A549 (cell line): ENCODE measurements around the gene LAMTOR3. TPM values are rescaled to one million over a fixed set of nuclear protein-coding genes. Genes with fewer than 3 reads are reported as not detected.

Experiments
- ATAC-seq, 2 experiments: fragments of 200-7000 bp in 1 of 2; fragments of >200 bp in 1 of 2; cut with Nextera tagmentation in 1 of 2; cut with Tn5 transposase in 1 of 2; 3 replicates each; pipeline versions ENCODE4 v1.8.0 to v1.9.1; 2018 to 2020; ENCODE audit warnings: mild to moderate bottlenecking in 1 of 2, moderate library complexity in 1 of 2
- CTCF ChIA-PET: fragments of 300-600 bp; sonication (Branson Sonifier 250); formaldehyde crosslinking; extraction: SDS; loops from one replicate; lab custom pipeline; 2021; ENCODE audit warnings: antibody characterized with exemption, inconsistent platforms; lab: Yijun Ruan, JAX
- POLR2A ChIA-PET: fragments of 350-600 bp; formaldehyde crosslinking; extraction: SDS; loops from one replicate; lab custom pipeline; 2021; ENCODE audit warnings: antibody characterized with exemption, inconsistent platforms; lab: Yijun Ruan, JAX
- DNase-seq, 2 experiments: peaks; one replicate each; pipeline versions ENCODE4 v3.0.0 to v3.0.0-alpha.2; 2011 to 2016; ENCODE audit warnings: low read depth in 1 of 2, low spot score in 1 of 2
- FAIRE-seq: peaks from 2 replicates; lab custom pipeline; 2011; peaks lifted over from hg19 to GRCh38; lab: Jason Lieb, UNC
- H3K27ac ChIP-seq, 2 experiments: fragments of >200 bp; sonication (Bioruptor Twin); formaldehyde crosslinking; 3 replicates each; pipeline ENCODE4 v1.5.1; 2016 to 2017
- H3K4me1 ChIP-seq: fragments of >200 bp; sonication (Bioruptor Twin); formaldehyde crosslinking; 3 replicates; pipeline ENCODE4 v1.6.1; 2016
- H3K4me2 ChIP-seq: fragments of >200 bp; sonication (Bioruptor Twin); formaldehyde crosslinking; 3 replicates; pipeline ENCODE4 v1.6.1; 2016
- H3K4me3 ChIP-seq: fragments of >200 bp; sonication (Bioruptor Twin); formaldehyde crosslinking; 3 replicates; pipeline ENCODE4 v1.5.1; 2016
- H3K9me3 ChIP-seq: fragments of >200 bp; sonication (Bioruptor Twin); formaldehyde crosslinking; 3 replicates; pipeline ENCODE4 v1.6.1; 2016
- CBX8 ChIP-seq: fragments of 200-600 bp; sonication (generic); IDR thresholded peaks from 2 replicates; pipeline ENCODE4 v1.6.1; 2016
- CEBPB ChIP-seq, 2 experiments: fragments of >200 bp in 1 of 2; sonication (Bioruptor Twin) in 1 of 2; formaldehyde crosslinking in 1 of 2; IDR thresholded peaks; 2 replicates each; pipeline ENCODE4 v1.6.1; 2012 to 2016
- CHD2 ChIP-seq: fragments of 150-350 bp; IDR thresholded peaks from 2 replicates; pipeline ENCODE4 v1.6.1; 2014; ENCODE audit warnings: low read length; ENCODE audit not compliant: partially characterized antibody
- FOSL2 ChIP-seq, 2 experiments: fragments of 450-650 bp in 1 of 2; fragments of >200 bp in 1 of 2; sonication (Bioruptor Twin) in 1 of 2; formaldehyde crosslinking; IDR thresholded peaks; 2 replicates each; pipeline versions ENCODE4 v1.5.0 to v1.6.1; 2016 to 2020; ENCODE audit warnings: mild to moderate bottlenecking in 1 of 2, moderate library complexity in 1 of 2
- FOXS1 ChIP-seq: fragments of 250-450 bp; sonication (Bioruptor Pico); IDR thresholded peaks from 2 replicates; pipeline ENCODE4 v1.5.0; 2020; ENCODE audit warnings: mild to moderate bottlenecking, moderate library complexity
- JUN ChIP-seq, 2 experiments: fragments of >200 bp; sonication (Bioruptor Twin); formaldehyde crosslinking; IDR thresholded peaks; 2 replicates in 1 of 2; 3 replicates in 1 of 2; pipeline ENCODE4 v1.6.1; 2016 to 2017
- JUNB ChIP-seq: fragments of >200 bp; sonication (Bioruptor Twin); formaldehyde crosslinking; IDR thresholded peaks from 2 replicates; pipeline ENCODE4 v1.6.1; 2016
- KDM5A ChIP-seq: fragments of 200-600 bp; sonication (generic); IDR thresholded peaks from 2 replicates; pipeline ENCODE4 v1.6.1; 2016; ENCODE audit warnings: antibody characterized with exemption, mild to moderate bottlenecking
- MAZ ChIP-seq: fragments of 150-350 bp; IDR thresholded peaks from 2 replicates; pipeline ENCODE4 v1.6.1; 2014; ENCODE audit warnings: antibody characterized with exemption, low read depth, low read length, borderline replicate concordance
- PHF8 ChIP-seq: fragments of 200-600 bp; sonication (generic); IDR thresholded peaks from 2 replicates; pipeline ENCODE4 v1.6.1; 2016; ENCODE audit warnings: low read depth, mild to moderate bottlenecking, antibody characterized with exemption, moderate library complexity, borderline replicate concordance
- POLR2AphosphoS2 ChIP-seq: conservative IDR thresholded peaks from 2 replicates; pipeline ENCODE4 v1.6.1; 2012; ENCODE audit warnings: low read length, improper control_type of control experiment, inconsistent platforms
- RAD21 ChIP-seq, 2 experiments: fragments of >200 bp in 1 of 2; sonication (Bioruptor Twin) in 1 of 2; formaldehyde crosslinking in 1 of 2; IDR thresholded peaks in 1 of 2; conservative IDR thresholded peaks in 1 of 2; 2 replicates in 1 of 2; 3 replicates in 1 of 2; pipeline ENCODE4 v1.6.1; 2012 to 2018; ENCODE audit warnings: inconsistent platforms in 1 of 2
- RFX5 ChIP-seq: fragments of 450-650 bp; IDR thresholded peaks from 2 replicates; pipeline ENCODE4 v1.7.1; 2014; ENCODE audit warnings: antibody characterized with exemption, mild to moderate bottlenecking, moderate library complexity
- SMC3 ChIP-seq: fragments of >200 bp; sonication (Bioruptor Twin); formaldehyde crosslinking; IDR thresholded peaks from 3 replicates; pipeline ENCODE4 v1.6.1; 2018; ENCODE audit warnings: inconsistent platforms
- TFCP2L1 ChIP-seq: fragments of 250-450 bp; sonication (Bioruptor Pico); IDR thresholded peaks from 2 replicates; pipeline ENCODE4 v1.5.0; 2021; ENCODE audit warnings: mild to moderate bottlenecking
- ZNF302 ChIP-seq: fragments of 250-450 bp; sonication (Bioruptor Pico); IDR thresholded peaks from 2 replicates; pipeline ENCODE4 v1.9.0; 2021; ENCODE audit warnings: inconsistent platforms, mild to moderate bottlenecking, moderate library complexity
- ZSCAN20 ChIP-seq: fragments of 250-450 bp; sonication (Bioruptor Pico); IDR thresholded peaks from 2 replicates; pipeline ENCODE4 v1.8.0; 2022; ENCODE audit warnings: mild to moderate bottlenecking, moderate library complexity
- WGBS: methylation state at CpG from one replicate; pipeline ENCODE4 v1.1.6; 2017; ENCODE audit errors: missing lambda C conversion rate; 5-methylcytosine and 5-hydroxymethylcytosine counted together
- polyA plus RNA-seq, 4 experiments: library from polyadenylated mRNA; depleted of rRNA in 3 of 4; stranded (reverse); fragments of >200 nt; fragmentation: RNase III in 1 of 4; extraction: RNeasy Plus Mini Kit Qiagen cat#74134 plus additional on column Dnase treatment in 1 of 4; gene quantifications; 2 replicates in 3 of 4; 3 replicates in 1 of 4; pipeline ENCODE4 v1.2.3, GENCODE V29; 2011 to 2017
- TF ChIP-seq, protein P1 (sequence below): fragments of >200 bp; sonication (Bioruptor Twin); formaldehyde crosslinking; IDR thresholded peaks from 3 replicates; pipeline ENCODE4 v1.6.1; 2016
- TF ChIP-seq, protein P2 (sequence below): IDR thresholded peaks from 2 replicates; pipeline ENCODE4 v1.6.1; 2012; ENCODE audit warnings: low read depth, borderline replicate concordance
- TF ChIP-seq, protein P3 (sequence below): IDR thresholded peaks from 2 replicates; pipeline ENCODE4 v1.6.1; 2012
- TF ChIP-seq, protein P4 (sequence below): fragments of >200 bp; sonication (Bioruptor Twin); formaldehyde crosslinking; IDR thresholded peaks from 3 replicates; pipeline ENCODE4 v1.5.1; 2016

LAMTOR3 gene
- polyA plus RNA-seq, 2 of the 4 experiments (the other 2 are of a cell fraction): 21.3 to 40.8 TPM

DNA sequence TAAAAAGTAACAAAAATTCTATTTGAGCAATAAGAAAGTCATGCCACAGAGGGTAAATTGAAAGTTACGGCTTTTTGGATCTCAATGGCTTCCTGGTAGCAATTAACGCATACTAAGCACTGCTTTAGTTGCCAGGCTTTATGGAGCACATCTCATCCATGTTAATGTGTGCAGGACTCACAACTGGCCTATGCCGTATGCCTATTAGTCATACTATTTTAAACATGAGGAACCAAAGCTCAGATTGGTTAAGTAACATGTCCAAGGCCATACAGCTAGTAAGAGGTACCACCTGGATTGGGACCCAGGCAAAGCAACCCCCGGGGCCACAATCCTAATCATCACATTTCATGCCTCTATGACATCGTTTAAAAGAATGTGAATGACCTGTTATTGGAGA lies 60.5 kb downstream of the LAMTOR3 start (continued):
- TF ChIP-seq, protein P1, sequence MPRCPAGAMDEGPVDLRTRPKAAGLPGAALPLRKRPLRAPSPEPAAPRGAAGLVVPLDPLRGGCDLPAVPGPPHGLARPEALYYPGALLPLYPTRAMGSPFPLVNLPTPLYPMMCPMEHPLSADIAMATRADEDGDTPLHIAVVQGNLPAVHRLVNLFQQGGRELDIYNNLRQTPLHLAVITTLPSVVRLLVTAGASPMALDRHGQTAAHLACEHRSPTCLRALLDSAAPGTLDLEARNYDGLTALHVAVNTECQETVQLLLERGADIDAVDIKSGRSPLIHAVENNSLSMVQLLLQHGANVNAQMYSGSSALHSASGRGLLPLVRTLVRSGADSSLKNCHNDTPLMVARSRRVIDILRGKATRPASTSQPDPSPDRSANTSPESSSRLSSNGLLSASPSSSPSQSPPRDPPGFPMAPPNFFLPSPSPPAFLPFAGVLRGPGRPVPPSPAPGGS: no peak
- TF ChIP-seq, protein P2, sequence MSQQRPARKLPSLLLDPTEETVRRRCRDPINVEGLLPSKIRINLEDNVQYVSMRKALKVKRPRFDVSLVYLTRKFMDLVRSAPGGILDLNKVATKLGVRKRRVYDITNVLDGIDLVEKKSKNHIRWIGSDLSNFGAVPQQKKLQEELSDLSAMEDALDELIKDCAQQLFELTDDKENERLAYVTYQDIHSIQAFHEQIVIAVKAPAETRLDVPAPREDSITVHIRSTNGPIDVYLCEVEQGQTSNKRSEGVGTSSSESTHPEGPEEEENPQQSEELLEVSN: no peak
- no peak for TF ChIP-seq CEBPB (IDR thresholded peaks at IDR 0.05)
- TF ChIP-seq CHD2: no peak

DNA sequence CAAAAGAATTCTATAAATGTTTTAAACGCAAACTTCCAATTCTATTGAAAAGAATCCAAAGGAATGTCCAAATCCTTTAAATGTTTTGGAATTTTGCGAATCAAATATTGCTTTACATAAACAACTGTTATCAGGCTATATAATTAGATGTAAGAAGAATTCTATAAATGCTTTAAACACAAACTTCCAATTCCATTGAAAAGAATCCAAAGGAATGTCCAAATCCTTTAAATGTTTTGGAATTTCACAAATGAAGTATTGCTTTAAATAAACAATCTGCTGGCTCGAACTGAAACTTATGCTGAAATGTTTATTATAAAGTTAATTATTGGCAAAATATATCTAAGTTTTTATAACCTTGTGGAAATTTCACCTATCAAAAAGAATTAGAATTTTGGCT lies 61.5 kb downstream of the LAMTOR3 start:
- FAIRE-seq (no peak), DNase-seq (no peak), ATAC-seq (no peak)
- Histone ChIP-seq H3K9me3 (no peaks in the 10 kb centered on the region), H3K4me1 (peaks cover 13% of the 10 kb centered on the region; the same call in 2 of the 3 replicates), H3K4me3 (no peak overlapping the region), H3K27ac (no peak overlapping the region), H3K4me2 (peak overlapping the region; percentile 53)
- ChIA-PET POLR2A (no interaction called here), CTCF (interaction anchor here (1.6 kb wide), 1 partner anchor 25 kb away, joined by 4 read pairs; no protein-coding TSS in a partner anchor)
- 28% methylated on average over 3 of the region's 3 CpGs for WGBS
- TF ChIP-seq POLR2AphosphoS2: no peak
- TF ChIP-seq, protein P3, sequence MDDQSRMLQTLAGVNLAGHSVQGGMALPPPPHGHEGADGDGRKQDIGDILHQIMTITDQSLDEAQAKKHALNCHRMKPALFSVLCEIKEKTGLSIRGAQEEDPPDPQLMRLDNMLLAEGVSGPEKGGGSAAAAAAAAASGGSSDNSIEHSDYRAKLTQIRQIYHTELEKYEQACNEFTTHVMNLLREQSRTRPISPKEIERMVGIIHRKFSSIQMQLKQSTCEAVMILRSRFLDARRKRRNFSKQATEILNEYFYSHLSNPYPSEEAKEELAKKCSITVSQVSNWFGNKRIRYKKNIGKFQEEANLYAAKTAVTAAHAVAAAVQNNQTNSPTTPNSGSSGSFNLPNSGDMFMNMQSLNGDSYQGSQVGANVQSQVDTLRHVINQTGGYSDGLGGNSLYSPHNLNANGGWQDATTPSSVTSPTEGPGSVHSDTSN: no peak
- TF ChIP-seq ZSCAN20 (CRISPR knock-in tag): no peak
- no peak for TF ChIP-seq JUNB
- no peak for TF ChIP-seq CBX8
- no peak for TF ChIP-seq ZNF302 (CRISPR knock-in tag)
- no peak for TF ChIP-seq FOSL2 (IDR thresholded peaks at IDR 0.05)
- no peak for TF ChIP-seq FOSL2 (CRISPR knock-in tag; IDR thresholded peaks at IDR 0.05)
- no peak for TF ChIP-seq KDM5A
- TF ChIP-seq SMC3: no peak
- no peak for TF ChIP-seq RAD21 (conservative IDR thresholded peaks at IDR 0.05 in 1 of 2, IDR thresholded peaks at IDR 0.05 in 1 of 2)
- no peak for TF ChIP-seq TFCP2L1 (CRISPR knock-in tag)
- TF ChIP-seq PHF8: no peak
- no peak for TF ChIP-seq FOXS1 (CRISPR knock-in tag)
- TF ChIP-seq, protein P1: no peak
- TF ChIP-seq CEBPB (IDR thresholded peaks at IDR 0.05): no peak
- TF ChIP-seq MAZ: no peak
- no peak for TF ChIP-seq JUN (IDR thresholded peaks at IDR 0.05)
- TF ChIP-seq RFX5: no peak
- TF ChIP-seq, protein P4, sequence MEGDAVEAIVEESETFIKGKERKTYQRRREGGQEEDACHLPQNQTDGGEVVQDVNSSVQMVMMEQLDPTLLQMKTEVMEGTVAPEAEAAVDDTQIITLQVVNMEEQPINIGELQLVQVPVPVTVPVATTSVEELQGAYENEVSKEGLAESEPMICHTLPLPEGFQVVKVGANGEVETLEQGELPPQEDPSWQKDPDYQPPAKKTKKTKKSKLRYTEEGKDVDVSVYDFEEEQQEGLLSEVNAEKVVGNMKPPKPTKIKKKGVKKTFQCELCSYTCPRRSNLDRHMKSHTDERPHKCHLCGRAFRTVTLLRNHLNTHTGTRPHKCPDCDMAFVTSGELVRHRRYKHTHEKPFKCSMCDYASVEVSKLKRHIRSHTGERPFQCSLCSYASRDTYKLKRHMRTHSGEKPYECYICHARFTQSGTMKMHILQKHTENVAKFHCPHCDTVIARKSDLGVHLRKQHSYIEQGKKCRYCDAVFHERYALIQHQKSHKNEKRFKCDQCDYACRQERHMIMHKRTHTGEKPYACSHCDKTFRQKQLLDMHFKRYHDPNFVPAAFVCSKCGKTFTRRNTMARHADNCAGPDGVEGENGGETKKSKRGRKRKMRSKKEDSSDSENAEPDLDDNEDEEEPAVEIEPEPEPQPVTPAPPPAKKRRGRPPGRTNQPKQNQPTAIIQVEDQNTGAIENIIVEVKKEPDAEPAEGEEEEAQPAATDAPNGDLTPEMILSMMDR: no peak
